Measurements from ENCODE around the gene CCNK. TPM values are rescaled to one million over a fixed set of nuclear protein-coding genes. Genes with fewer than 3 reads are reported as not detected.
A peak's percentile ranks its signal among the peaks of the same experiment; 100 is the strongest.

The CCNK gene
- total RNA-seq, 4 donors from 2014 or later, result 15.0 to 35.3 (median 19.1) TPM

- H3K9me3 ChIP-seq, result no peaks in the 10 kb centered on the region
- intact Hi-C loops (cut with DNase I; ENCODE audit: low total_unique reads), result loop anchor here (1.0 kb wide), 1 partner anchor 110 kb away; no protein-coding TSS in a partner anchor
- H3K4me1 ChIP-seq, result no peaks in the 10 kb centered on the region
- no peak overlapping the region for H3K4me3 ChIP-seq
- no peak for TF ChIP-seq POLR2A (IDR thresholded peaks at IDR 0.05)
- TF ChIP-seq, protein P1, sequence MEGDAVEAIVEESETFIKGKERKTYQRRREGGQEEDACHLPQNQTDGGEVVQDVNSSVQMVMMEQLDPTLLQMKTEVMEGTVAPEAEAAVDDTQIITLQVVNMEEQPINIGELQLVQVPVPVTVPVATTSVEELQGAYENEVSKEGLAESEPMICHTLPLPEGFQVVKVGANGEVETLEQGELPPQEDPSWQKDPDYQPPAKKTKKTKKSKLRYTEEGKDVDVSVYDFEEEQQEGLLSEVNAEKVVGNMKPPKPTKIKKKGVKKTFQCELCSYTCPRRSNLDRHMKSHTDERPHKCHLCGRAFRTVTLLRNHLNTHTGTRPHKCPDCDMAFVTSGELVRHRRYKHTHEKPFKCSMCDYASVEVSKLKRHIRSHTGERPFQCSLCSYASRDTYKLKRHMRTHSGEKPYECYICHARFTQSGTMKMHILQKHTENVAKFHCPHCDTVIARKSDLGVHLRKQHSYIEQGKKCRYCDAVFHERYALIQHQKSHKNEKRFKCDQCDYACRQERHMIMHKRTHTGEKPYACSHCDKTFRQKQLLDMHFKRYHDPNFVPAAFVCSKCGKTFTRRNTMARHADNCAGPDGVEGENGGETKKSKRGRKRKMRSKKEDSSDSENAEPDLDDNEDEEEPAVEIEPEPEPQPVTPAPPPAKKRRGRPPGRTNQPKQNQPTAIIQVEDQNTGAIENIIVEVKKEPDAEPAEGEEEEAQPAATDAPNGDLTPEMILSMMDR (IDR thresholded peaks at IDR 0.05 in 4 of 5, conservative IDR thresholded peaks at IDR 0.05 in 1 of 5), result no peak
- H3K36me3 ChIP-seq, result no peaks in the 10 kb centered on the region
- ATAC-seq, result peak in 1 of 2 donors; percentile 7
- no peak overlapping the region for H3K27ac ChIP-seq
- H3K27me3 ChIP-seq, result no peaks in the 10 kb centered on the region
- DNase-seq, result peak in 1 of 2 donors; percentile 11
- in situ Hi-C loops (cut with MboI; ENCODE audit: low sequenced_read_pairs in 4 of 4), result no loop called here
These were observed 36.6 kb downstream of the CCNK start for GRCh38 chr14:99517643-99518381.

DNA sequence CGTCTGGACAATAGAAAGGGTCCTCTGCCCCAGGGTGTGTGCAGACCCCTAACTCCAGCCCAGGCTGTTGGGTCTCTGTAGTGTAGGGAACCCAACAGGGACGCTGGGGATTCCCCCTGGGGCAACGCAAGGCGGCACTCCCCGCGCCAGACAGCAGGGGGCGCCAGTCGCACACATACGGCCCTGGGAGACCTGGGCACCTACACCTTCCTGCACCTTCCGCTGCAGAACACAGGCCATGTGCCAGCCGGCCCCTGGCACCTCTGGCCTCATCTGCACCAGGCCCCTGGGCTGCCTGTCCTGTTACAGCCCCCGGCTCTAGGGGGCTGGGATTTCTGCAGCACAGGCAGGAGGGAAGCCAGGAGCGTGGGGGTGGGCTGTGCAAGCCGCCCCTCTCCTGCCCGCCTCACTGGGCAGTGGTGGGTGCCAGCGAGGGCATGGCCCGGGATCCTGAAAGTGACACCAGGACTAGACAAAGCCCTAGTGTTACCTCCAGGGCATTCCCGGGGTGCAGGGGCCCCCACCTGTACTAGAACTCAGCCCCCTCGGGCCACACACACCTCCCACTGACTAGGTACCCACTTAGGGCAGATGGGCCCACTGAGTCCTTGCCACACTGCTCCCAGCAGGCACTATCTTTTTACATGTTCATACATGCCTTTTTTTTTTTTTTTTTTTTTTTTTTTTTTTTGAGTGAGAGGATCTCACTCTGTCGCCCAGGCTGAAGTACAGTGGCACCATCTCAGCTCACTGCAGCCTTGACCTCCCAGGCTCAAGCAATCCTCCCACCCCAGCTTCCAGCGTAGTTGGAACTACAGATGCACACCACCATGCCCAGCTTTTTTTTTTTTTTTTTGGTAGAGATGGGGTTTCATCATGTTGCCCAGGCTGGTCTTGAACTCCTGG, 37.5 kb downstream of the CCNK start:
- intact Hi-C loops (cut with DNase I; ENCODE audit: low total_unique reads), result loop anchor here (1.0 kb wide), 1 partner anchor 110 kb away; no protein-coding TSS in a partner anchor
- H3K9me3 ChIP-seq, result no peaks in the 10 kb centered on the region
- no peaks in the 10 kb centered on the region for H3K36me3 ChIP-seq
- ATAC-seq, result peak; percentile 66 to 68
- in situ Hi-C loops (cut with MboI; ENCODE audit: low sequenced_read_pairs in 4 of 4), result no loop called here
- no peaks in the 10 kb centered on the region for H3K27me3 ChIP-seq
- no peaks in the 10 kb centered on the region for H3K4me1 ChIP-seq
- no peak overlapping the region for H3K4me3 ChIP-seq
- DNase-seq, result peak; percentile 27 to 60
- TF ChIP-seq POLR2A (IDR thresholded peaks at IDR 0.05), result no peak
- TF ChIP-seq, protein P1 (IDR thresholded peaks at IDR 0.05 in 4 of 5, conservative IDR thresholded peaks at IDR 0.05 in 1 of 5), result peak; percentile 90 to 99 (median 95)
- no peak overlapping the region for H3K27ac ChIP-seq

GRCh38 chr14:99519347-99519881, 38.2 kb downstream of the CCNK start:
- Histone ChIP-seq H3K27ac (no peak overlapping the region), H3K4me3 (no peak overlapping the region), H3K36me3 (no peaks in the 10 kb centered on the region), H3K4me1 (no peaks in the 10 kb centered on the region), H3K27me3 (no peaks in the 10 kb centered on the region), H3K9me3 (no peaks in the 10 kb centered on the region)
- ATAC-seq (no peak), DNase-seq (peak in 1 of 2 donors; percentile 6)
- in situ Hi-C loops (cut with MboI; ENCODE audit: low sequenced_read_pairs in 4 of 4) (no loop called here), intact Hi-C loops (cut with DNase I; ENCODE audit: low total_unique reads) (no loop called here)
- no peak for TF ChIP-seq POLR2A (IDR thresholded peaks at IDR 0.05)
- TF ChIP-seq, protein P1 (IDR thresholded peaks at IDR 0.05 in 4 of 5, conservative IDR thresholded peaks at IDR 0.05 in 1 of 5), result no peak

DNA sequence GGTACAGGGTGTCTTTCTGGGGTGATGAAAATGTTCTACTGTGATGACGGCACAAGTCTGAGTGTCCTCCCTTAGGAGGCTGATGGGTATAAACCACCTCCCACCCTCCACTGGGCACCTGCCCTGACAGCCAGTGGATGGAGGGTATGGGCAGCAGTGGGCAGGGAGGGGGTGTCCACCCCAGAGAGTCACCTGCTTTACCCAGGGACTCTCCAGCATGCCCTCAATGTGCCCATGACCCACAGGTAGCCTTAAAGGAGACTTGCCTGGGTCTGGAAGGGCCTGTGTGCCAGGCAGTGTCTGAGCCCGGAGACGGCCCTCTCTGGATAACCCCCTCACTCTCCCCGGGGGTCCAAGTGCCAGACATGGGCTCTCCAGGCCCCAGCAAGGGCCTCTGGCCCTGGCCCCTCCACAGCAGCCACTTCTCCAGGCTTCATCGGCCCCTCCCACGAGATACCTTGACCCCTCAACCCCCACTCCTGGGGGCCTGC, 38.8 kb downstream of the CCNK start:
- TF ChIP-seq, protein P1 (IDR thresholded peaks at IDR 0.05 in 4 of 5, conservative IDR thresholded peaks at IDR 0.05 in 1 of 5), result no peak
- TF ChIP-seq POLR2A (IDR thresholded peaks at IDR 0.05), result no peak
- DNase-seq (no peak), ATAC-seq (no peak)
- Histone ChIP-seq H3K4me3 (no peak overlapping the region), H3K36me3 (no peaks in the 10 kb centered on the region), H3K27ac (no peak overlapping the region), H3K27me3 (no peaks in the 10 kb centered on the region), H3K9me3 (no peaks in the 10 kb centered on the region), H3K4me1 (no peaks in the 10 kb centered on the region)
- in situ Hi-C loops (cut with MboI; ENCODE audit: low sequenced_read_pairs in 4 of 4) (loop anchor here (5.0 to 10.0 kb wide), 3 partner anchors 105 to 115 kb away; no protein-coding TSS in a partner anchor), intact Hi-C loops (cut with DNase I; ENCODE audit: low total_unique reads) (no loop called here)
